Liver (tissue), 3 donors: ENCODE results near the gene GALNT9.

Experiments used
- CTCF ChIP-seq: fragments of 150-350 bp; IDR thresholded peaks from 2 replicates; pipeline ENCODE4 v1.5.1; 2017; ENCODE audit warnings: improper control_type of control experiment, low read depth, low read length; ENCODE audit not compliant: missing input control
- GABPA ChIP-seq, 2 donors: IDR thresholded peaks in 1 of 2; conservative IDR thresholded peaks in 1 of 2; 2 replicates each; pipeline ENCODE4 v1.6.1; 2016; ENCODE audit warnings: antibody characterized with exemption in 2 of 2, mild to moderate bottlenecking in 1 of 2, moderate library complexity in 1 of 2
- NR2F2 ChIP-seq: IDR thresholded peaks from 2 replicates; pipeline ENCODE4 v1.6.1; 2016; ENCODE audit warnings: antibody characterized with exemption
- RAD21 ChIP-seq, 2 donors: IDR thresholded peaks; 2 replicates each; pipeline ENCODE4 v1.6.1; 2016; ENCODE audit warnings: antibody characterized with exemption in 2 of 2, mild to moderate bottlenecking in 2 of 2
- SP1 ChIP-seq: IDR thresholded peaks from 2 replicates; pipeline ENCODE4 v1.6.1; 2018; ENCODE audit warnings: antibody characterized with exemption, mild to moderate bottlenecking
- TAF1 ChIP-seq: conservative IDR thresholded peaks from 2 replicates; pipeline ENCODE4 v1.6.1; 2016; ENCODE audit warnings: antibody characterized with exemption, mild to moderate bottlenecking
- TF ChIP-seq, protein P1 (sequence below): IDR thresholded peaks from 2 replicates; pipeline ENCODE4 v1.6.1; 2016; ENCODE audit warnings: antibody characterized with exemption
- TF ChIP-seq, protein P2 (sequence below): IDR thresholded peaks from 2 replicates; pipeline ENCODE4 v1.6.1; 2016; ENCODE audit warnings: antibody characterized with exemption, mild to moderate bottlenecking
- donor health status: healthy.
- donor health status: healthy.

DNA sequence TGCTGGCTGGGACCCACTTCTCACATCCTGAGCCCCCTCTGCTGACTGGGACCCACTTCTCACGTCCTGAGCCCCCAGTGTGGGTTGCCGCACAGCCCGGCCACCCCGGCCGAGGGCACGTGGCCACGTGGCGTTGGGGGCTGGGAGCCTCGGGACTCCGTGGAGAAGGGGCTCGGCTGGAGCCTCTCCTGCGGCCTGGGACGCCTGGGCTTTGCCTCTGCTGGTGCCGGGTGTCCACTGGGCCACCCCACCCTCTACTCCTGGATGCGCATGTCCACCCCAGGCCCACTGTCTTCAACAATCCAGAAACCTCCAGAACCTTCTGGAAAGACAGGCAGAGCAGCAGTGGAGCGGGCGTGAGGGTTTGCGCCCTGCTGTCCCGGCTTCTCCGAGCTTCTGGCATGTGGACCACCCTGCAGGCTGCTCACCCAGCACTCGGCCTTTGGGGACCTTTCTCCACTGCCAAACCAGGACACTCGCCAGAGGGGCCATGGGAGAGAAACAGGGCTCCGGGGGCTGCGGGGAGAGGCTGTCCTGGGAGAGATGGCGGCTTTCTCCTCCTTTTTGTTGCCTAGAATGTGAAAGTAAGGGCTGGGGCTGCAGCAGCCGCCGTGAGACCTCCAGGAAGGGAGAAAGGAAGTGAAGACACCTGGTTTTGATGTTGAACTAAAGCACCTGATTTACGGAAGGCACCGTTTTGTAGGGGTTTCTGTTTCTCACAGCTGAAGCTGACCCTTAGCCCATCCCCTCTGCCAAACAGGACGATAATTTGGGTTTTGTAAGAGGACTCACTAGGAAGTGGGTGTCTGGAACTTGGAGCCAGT, 155.2 kb downstream of the GALNT9 start:
- TF ChIP-seq, protein P1, sequence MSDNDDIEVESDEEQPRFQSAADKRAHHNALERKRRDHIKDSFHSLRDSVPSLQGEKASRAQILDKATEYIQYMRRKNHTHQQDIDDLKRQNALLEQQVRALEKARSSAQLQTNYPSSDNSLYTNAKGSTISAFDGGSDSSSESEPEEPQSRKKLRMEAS, result no peak
- TF ChIP-seq CTCF (no peak), GABPA (IDR thresholded peaks at IDR 0.05 in 1 of 2, conservative IDR thresholded peaks at IDR 0.05 in 1 of 2) (no peak), SP1 (no peak), TAF1 (no peak), NR2F2 (no peak), RAD21 (IDR thresholded peaks at IDR 0.05) (no peak)
- TF ChIP-seq, protein P2, sequence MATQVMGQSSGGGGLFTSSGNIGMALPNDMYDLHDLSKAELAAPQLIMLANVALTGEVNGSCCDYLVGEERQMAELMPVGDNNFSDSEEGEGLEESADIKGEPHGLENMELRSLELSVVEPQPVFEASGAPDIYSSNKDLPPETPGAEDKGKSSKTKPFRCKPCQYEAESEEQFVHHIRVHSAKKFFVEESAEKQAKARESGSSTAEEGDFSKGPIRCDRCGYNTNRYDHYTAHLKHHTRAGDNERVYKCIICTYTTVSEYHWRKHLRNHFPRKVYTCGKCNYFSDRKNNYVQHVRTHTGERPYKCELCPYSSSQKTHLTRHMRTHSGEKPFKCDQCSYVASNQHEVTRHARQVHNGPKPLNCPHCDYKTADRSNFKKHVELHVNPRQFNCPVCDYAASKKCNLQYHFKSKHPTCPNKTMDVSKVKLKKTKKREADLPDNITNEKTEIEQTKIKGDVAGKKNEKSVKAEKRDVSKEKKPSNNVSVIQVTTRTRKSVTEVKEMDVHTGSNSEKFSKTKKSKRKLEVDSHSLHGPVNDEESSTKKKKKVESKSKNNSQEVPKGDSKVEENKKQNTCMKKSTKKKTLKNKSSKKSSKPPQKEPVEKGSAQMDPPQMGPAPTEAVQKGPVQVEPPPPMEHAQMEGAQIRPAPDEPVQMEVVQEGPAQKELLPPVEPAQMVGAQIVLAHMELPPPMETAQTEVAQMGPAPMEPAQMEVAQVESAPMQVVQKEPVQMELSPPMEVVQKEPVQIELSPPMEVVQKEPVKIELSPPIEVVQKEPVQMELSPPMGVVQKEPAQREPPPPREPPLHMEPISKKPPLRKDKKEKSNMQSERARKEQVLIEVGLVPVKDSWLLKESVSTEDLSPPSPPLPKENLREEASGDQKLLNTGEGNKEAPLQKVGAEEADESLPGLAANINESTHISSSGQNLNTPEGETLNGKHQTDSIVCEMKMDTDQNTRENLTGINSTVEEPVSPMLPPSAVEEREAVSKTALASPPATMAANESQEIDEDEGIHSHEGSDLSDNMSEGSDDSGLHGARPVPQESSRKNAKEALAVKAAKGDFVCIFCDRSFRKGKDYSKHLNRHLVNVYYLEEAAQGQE, result no peak
